ENCODE results near the gene TNK1.

DNA sequence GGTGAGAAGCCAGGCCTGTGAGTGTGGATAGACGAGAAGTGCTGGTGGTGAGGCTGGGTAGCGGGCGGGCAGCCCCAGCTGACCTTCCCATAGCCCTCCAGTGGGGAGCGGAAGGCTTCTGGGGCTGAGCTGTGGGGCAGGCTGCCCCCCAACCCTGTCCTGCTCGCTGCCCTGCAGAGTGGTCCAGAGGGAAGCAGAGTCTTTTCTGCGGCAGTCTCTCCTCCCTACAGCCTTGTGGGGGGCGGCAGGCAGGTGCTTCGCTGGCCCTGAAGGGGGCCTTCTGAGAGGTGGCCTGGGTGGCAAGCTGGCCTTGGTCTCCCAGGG lies 30.5 kb downstream of the TNK1 start:
- TF ChIP-seq ZNF473 (tag by site-specific recombination; IDR thresholded peaks at IDR 0.05) = no peak
- TF ChIP-seq GLIS1 (tag by site-specific recombination; IDR thresholded peaks at IDR 0.05) = no peak
- TF ChIP-seq, protein P1, sequence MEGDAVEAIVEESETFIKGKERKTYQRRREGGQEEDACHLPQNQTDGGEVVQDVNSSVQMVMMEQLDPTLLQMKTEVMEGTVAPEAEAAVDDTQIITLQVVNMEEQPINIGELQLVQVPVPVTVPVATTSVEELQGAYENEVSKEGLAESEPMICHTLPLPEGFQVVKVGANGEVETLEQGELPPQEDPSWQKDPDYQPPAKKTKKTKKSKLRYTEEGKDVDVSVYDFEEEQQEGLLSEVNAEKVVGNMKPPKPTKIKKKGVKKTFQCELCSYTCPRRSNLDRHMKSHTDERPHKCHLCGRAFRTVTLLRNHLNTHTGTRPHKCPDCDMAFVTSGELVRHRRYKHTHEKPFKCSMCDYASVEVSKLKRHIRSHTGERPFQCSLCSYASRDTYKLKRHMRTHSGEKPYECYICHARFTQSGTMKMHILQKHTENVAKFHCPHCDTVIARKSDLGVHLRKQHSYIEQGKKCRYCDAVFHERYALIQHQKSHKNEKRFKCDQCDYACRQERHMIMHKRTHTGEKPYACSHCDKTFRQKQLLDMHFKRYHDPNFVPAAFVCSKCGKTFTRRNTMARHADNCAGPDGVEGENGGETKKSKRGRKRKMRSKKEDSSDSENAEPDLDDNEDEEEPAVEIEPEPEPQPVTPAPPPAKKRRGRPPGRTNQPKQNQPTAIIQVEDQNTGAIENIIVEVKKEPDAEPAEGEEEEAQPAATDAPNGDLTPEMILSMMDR (tag by site-specific recombination; IDR thresholded peaks at IDR 0.05) = no peak
- no peak for TF ChIP-seq ZFP37 (tag by site-specific recombination; IDR thresholded peaks at IDR 0.05)
- TF ChIP-seq TCF7L2 (IDR thresholded peaks at IDR 0.05; ENCODE audit: borderline replicate concordance, low read depth, low read length) = no peak

Measured in HEK293 (cell line).